ENCODE data around the gene COBL.

COBL gene

GRCh38 chr7:51344406-51345138, 28.0 kb upstream of the COBL start:
- DNase-seq (ENCODE audit: extremely low spot score), result no peak
- ChIA-PET POLR2A (no interaction called here), CTCF (interaction anchor here (0.7 to 1.2 kb wide), 2 partner anchors 11 to 14 kb away, joined by 3 read pairs; no protein-coding TSS in a partner anchor)
- no peak for TF ChIP-seq NFRKB (IDR thresholded peaks at IDR 0.05)
- no peak for TF ChIP-seq FOXM1 (IDR thresholded peaks at IDR 0.05; ENCODE audit: borderline replicate concordance)
- no peak for TF ChIP-seq FOXK2 (IDR thresholded peaks at IDR 0.05)
- TF ChIP-seq LEF1 (IDR thresholded peaks at IDR 0.05; ENCODE audit: borderline replicate concordance), result no peak
- TF ChIP-seq TARDBP (IDR thresholded peaks at IDR 0.05), result no peak
- no peak for TF ChIP-seq HDGF (IDR thresholded peaks at IDR 0.05; ENCODE audit: borderline replicate concordance)
- TF ChIP-seq ARNT (IDR thresholded peaks at IDR 0.05), result no peak
- no peak for TF ChIP-seq L3MBTL2 (conservative IDR thresholded peaks at IDR 0.05)
- TF ChIP-seq CTBP1 (IDR thresholded peaks at IDR 0.05; ENCODE audit: borderline replicate concordance), result no peak
- TF ChIP-seq ZNF384 (IDR thresholded peaks at IDR 0.05), result no peak
- TF ChIP-seq FOXA1 (IDR thresholded peaks at IDR 0.05), result no peak
- TF ChIP-seq SUZ12 (IDR thresholded peaks at IDR 0.05), result no peak
- TF ChIP-seq SP1 (IDR thresholded peaks at IDR 0.05), result no peak
- no peak for TF ChIP-seq BHLHE40 (IDR thresholded peaks at IDR 0.05; ENCODE audit: borderline replicate concordance)
- no peak for TF ChIP-seq ELF4 (IDR thresholded peaks at IDR 0.05)
- no peak for TF ChIP-seq PKNOX1 (IDR thresholded peaks at IDR 0.05)

GRCh38 chr7:51340936-51341335, 24.3 kb upstream of the COBL start:
- ChIA-PET POLR2A (no interaction called here), CTCF (no interaction called here)
- TF ChIP-seq NFRKB (IDR thresholded peaks at IDR 0.05) (no peak), FOXM1 (IDR thresholded peaks at IDR 0.05; ENCODE audit: borderline replicate concordance) (no peak), PKNOX1 (IDR thresholded peaks at IDR 0.05) (no peak), CTBP1 (IDR thresholded peaks at IDR 0.05; ENCODE audit: borderline replicate concordance) (no peak), L3MBTL2 (conservative IDR thresholded peaks at IDR 0.05) (no peak), ELF4 (IDR thresholded peaks at IDR 0.05) (no peak), ARNT (IDR thresholded peaks at IDR 0.05) (no peak)
- DNase-seq (ENCODE audit: extremely low spot score), result no peak

DNA sequence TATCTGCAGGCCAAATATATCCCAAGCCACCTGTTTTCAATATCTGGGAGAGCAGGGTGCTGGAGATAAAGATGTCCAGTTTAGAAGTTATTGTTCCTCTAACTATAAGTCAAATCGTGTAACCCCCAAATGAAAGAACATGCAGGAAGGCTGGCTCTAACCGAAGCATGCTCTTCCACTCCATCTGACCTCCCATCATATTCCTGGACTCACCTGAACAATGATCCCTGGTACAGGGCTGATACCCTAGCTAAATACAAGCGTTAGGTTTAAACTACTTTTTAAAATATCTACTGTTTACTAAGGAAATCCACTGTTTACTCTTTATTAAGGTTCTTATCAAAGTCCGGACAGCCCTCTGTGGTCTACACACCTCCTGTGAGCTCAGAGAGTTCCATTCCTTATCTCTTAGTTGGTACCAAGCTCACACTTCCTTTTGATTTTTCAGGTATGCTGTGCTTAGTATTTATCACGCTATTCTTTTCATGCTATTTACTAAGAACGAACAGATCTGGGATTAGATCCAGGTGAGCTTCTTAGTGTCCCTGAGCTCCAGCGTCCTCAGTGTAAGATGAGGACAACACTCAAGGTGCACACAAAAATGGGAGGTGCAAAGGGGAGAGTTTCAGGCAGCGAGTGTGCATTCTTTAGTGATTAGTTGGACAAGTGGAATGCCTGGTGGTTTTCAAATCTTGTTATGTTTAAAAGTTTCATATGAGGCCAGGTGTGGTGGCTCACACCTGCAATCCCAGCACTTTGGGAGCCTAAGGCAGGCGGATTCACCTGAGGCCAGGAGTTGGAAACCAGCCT, 23.6 kb upstream of the COBL start:
- TF ChIP-seq TARDBP (IDR thresholded peaks at IDR 0.05), result no peak
- TF ChIP-seq SP1 (IDR thresholded peaks at IDR 0.05), result no peak
- no peak for TF ChIP-seq HDGF (IDR thresholded peaks at IDR 0.05; ENCODE audit: borderline replicate concordance)
- TF ChIP-seq FOXK2 (IDR thresholded peaks at IDR 0.05), result no peak
- TF ChIP-seq FOXA1 (IDR thresholded peaks at IDR 0.05), result no peak
- TF ChIP-seq FOXM1 (IDR thresholded peaks at IDR 0.05; ENCODE audit: borderline replicate concordance), result no peak
- TF ChIP-seq BHLHE40 (IDR thresholded peaks at IDR 0.05; ENCODE audit: borderline replicate concordance), result no peak
- no peak for TF ChIP-seq LEF1 (IDR thresholded peaks at IDR 0.05; ENCODE audit: borderline replicate concordance)
- TF ChIP-seq ARNT (IDR thresholded peaks at IDR 0.05), result no peak
- TF ChIP-seq ZNF384 (IDR thresholded peaks at IDR 0.05), result no peak
- TF ChIP-seq L3MBTL2 (conservative IDR thresholded peaks at IDR 0.05), result no peak
- no peak for TF ChIP-seq ELF4 (IDR thresholded peaks at IDR 0.05)
- no peak for TF ChIP-seq NFRKB (IDR thresholded peaks at IDR 0.05)
- TF ChIP-seq CTBP1 (IDR thresholded peaks at IDR 0.05; ENCODE audit: borderline replicate concordance), result no peak
- TF ChIP-seq PKNOX1 (IDR thresholded peaks at IDR 0.05), result no peak
- TF ChIP-seq SUZ12 (IDR thresholded peaks at IDR 0.05), result no peak
- POLR2A ChIA-PET, result no interaction called here
- CTCF ChIA-PET, result no interaction called here
- DNase-seq (ENCODE audit: extremely low spot score), result no peak

DNA sequence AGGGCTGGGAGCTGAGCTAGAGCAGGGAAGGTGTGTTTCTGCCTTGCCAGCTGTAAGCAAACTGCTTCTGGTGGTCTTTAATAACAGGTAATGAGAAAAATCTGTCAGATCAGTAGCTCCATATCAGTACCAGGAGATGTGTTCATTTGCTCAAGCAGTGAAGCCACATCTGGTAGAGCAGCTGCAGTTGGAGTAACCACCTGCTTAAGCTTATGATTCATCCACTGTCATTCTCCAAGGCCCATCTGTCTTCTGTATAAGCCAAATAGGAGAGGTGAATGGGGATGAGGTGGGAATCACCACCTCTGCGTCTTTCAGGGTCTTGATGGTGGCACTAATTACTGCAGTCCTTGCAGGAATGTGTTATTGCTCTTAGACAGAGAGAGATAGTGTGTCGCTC, 18.4 kb upstream of the COBL start:
- CTCF ChIA-PET, result interaction anchor here (0.6 kb wide), 1 partner anchor 19 kb away, joined by 3 read pairs; no protein-coding TSS in a partner anchor
- POLR2A ChIA-PET, result no interaction called here
- no peak for TF ChIP-seq CTBP1 (IDR thresholded peaks at IDR 0.05; ENCODE audit: borderline replicate concordance)
- TF ChIP-seq LEF1 (IDR thresholded peaks at IDR 0.05; ENCODE audit: borderline replicate concordance), result no peak
- no peak for TF ChIP-seq NFRKB (IDR thresholded peaks at IDR 0.05)
- no peak for TF ChIP-seq FOXM1 (IDR thresholded peaks at IDR 0.05; ENCODE audit: borderline replicate concordance)
- no peak for TF ChIP-seq FOXK2 (IDR thresholded peaks at IDR 0.05)
- TF ChIP-seq BHLHE40 (IDR thresholded peaks at IDR 0.05; ENCODE audit: borderline replicate concordance), result no peak
- no peak for TF ChIP-seq ZNF384 (IDR thresholded peaks at IDR 0.05)
- no peak for TF ChIP-seq HDGF (IDR thresholded peaks at IDR 0.05; ENCODE audit: borderline replicate concordance)
- no peak for TF ChIP-seq SP1 (IDR thresholded peaks at IDR 0.05)
- no peak for TF ChIP-seq TARDBP (IDR thresholded peaks at IDR 0.05)
- no peak for TF ChIP-seq SUZ12 (IDR thresholded peaks at IDR 0.05)
- no peak for TF ChIP-seq FOXA1 (IDR thresholded peaks at IDR 0.05)
- TF ChIP-seq PKNOX1 (IDR thresholded peaks at IDR 0.05), result no peak
- TF ChIP-seq ELF4 (IDR thresholded peaks at IDR 0.05), result no peak
- TF ChIP-seq L3MBTL2 (conservative IDR thresholded peaks at IDR 0.05), result no peak
- no peak for TF ChIP-seq ARNT (IDR thresholded peaks at IDR 0.05)
- no peak for DNase-seq (ENCODE audit: extremely low spot score)
